Loucy (cell line): ENCODE measurements around the gene MTHFSD.

ENCODE experiments used
- CTCF ChIP-seq: fragments of 200-600 bp; sonication (generic); conservative IDR thresholded peaks from 2 replicates; pipeline ENCODE4 v1.5.1; 2014; ENCODE audit warnings: mild to moderate bottlenecking, antibody characterized with exemption, low read length
- EZH2phosphoT487 ChIP-seq: fragments of 200-600 bp; IDR thresholded peaks from 2 replicates; pipeline ENCODE4 v1.6.1; 2018; ENCODE audit warnings: antibody characterized with exemption, mild to moderate bottlenecking, moderate library complexity, borderline replicate concordance

- TF ChIP-seq CTCF (peak; percentile 100), EZH2phosphoT487 (no peak)
Measured at GRCh38 chr16:86563469-86564345, 8.7 kb upstream of the MTHFSD start.
